ENCODE measurements around the gene SLC1A4.

- TF ChIP-seq POLR2A (IDR thresholded peaks at IDR 0.05) = no peak
- TF ChIP-seq, protein P1, sequence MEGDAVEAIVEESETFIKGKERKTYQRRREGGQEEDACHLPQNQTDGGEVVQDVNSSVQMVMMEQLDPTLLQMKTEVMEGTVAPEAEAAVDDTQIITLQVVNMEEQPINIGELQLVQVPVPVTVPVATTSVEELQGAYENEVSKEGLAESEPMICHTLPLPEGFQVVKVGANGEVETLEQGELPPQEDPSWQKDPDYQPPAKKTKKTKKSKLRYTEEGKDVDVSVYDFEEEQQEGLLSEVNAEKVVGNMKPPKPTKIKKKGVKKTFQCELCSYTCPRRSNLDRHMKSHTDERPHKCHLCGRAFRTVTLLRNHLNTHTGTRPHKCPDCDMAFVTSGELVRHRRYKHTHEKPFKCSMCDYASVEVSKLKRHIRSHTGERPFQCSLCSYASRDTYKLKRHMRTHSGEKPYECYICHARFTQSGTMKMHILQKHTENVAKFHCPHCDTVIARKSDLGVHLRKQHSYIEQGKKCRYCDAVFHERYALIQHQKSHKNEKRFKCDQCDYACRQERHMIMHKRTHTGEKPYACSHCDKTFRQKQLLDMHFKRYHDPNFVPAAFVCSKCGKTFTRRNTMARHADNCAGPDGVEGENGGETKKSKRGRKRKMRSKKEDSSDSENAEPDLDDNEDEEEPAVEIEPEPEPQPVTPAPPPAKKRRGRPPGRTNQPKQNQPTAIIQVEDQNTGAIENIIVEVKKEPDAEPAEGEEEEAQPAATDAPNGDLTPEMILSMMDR (IDR thresholded peaks at IDR 0.05) = no peak
These were observed 69.9 kb downstream of the SLC1A4 start for GRCh38 chr2:65059071-65059470.

Measured in adrenal gland (tissue), 5 donors.